Transverse colon (tissue), 4 donors: Measurements from ENCODE around the gene NT5C1A.

ENCODE experiments used
- CTCF ChIP-seq, 5 experiments: fragments of 200-600 bp in 3 of 5; fragments of 450-650 bp in 2 of 5; sonication (generic) in 3 of 5; IDR thresholded peaks; 1 replicate in 2 of 5; 2 replicates in 3 of 5; pipeline ENCODE4 v1.5.1; 2016 to 2017; ENCODE audit warnings: antibody characterized with exemption in 5 of 5, inconsistent platforms in 3 of 5, mild to moderate bottlenecking in 2 of 5, moderate library complexity in 1 of 5
- EP300 ChIP-seq: sonication (generic); formaldehyde crosslinking; IDR thresholded peaks from one replicate; pipeline ENCODE4 v1.6.1; 2017; ENCODE audit warnings: antibody characterized with exemption, low read depth
- POLR2AphosphoS5 ChIP-seq, 3 donors: sonication (generic); formaldehyde crosslinking; IDR thresholded peaks; one replicate each; pipeline ENCODE4 v1.6.1; 2016; ENCODE audit warnings: antibody characterized with exemption in 3 of 3

GRCh38 chr1:39620659-39621165 lies 51.2 kb downstream of the NT5C1A start:
- no peak for TF ChIP-seq CTCF (IDR thresholded peaks at IDR 0.05)
- TF ChIP-seq EP300: no peak
- no peak for TF ChIP-seq POLR2AphosphoS5 (IDR thresholded peaks at IDR 0.05)
